Measurements from ENCODE around the gene HEXIM1.

DNA sequence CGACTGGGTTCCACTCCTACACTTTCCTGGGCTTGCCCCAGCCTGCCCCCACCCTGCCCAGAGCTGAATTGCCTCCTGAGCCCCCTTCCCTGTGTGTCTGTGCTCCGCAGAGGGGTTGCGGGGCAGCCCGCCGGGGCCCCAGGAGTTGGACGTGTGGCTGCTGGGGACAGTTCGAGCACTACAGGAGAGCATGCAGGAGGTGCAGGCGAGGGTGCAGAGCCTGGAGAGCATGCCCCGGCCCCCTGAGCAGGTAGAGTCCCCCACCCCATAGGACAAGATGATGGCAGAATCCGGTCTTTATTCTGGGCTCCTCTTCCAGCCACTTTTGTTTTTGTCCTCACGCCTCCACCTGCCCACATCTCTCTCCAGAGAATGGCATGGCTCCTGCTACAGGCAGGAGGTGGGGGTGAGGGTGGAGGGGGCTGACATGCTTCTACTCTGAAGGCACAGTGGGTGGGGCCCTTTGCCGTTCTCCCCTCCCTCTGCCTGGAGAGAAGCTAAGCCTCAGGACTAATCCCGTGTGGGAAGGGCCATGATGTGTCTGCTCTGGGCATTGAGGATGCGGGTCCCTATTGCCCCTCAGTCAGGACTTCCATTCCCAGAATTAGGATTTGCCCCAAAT is 9.3 kb upstream of the HEXIM1 start:
- TF ChIP-seq GATA3 (IDR thresholded peaks at IDR 0.05; ENCODE audit: low read depth, low read length) (no peak), GATA2 (IDR thresholded peaks at IDR 0.05; ENCODE audit: low read depth, low read length) (no peak)
